Transverse colon (tissue), 4 donors: ENCODE data around the gene HP1BP3. TPM values are rescaled to one million over a fixed set of nuclear protein-coding genes. Genes with fewer than 3 reads are reported as not detected.

Experiments used
- DNase-seq: peaks from one replicate; pipeline ENCODE4 v3.0.0-alpha.2; 2019
- H3K27ac ChIP-seq, 4 donors: fragments of 200-600 bp; sonication (generic); 2 replicates each; pipeline ENCODE4 v1.5.1; 2016 to 2018; ENCODE audit warnings: inconsistent platforms in 4 of 4
- H3K27me3 ChIP-seq: fragments of 200-600 bp; sonication (generic); 2 replicates; pipeline ENCODE4 v1.5.1; 2017; ENCODE audit warnings: inconsistent platforms
- H3K36me3 ChIP-seq, 4 donors: fragments of 200-600 bp; sonication (generic); 2 replicates each; pipeline ENCODE4 v1.5.1; 2017 to 2019; ENCODE audit warnings: inconsistent platforms in 4 of 4
- H3K4me1 ChIP-seq, 4 donors: fragments of 200-600 bp; sonication (generic); 2 replicates each; pipeline ENCODE4 v1.5.1; 2017 to 2020; ENCODE audit warnings: inconsistent platforms in 4 of 4
- H3K4me3 ChIP-seq, 4 donors: fragments of 200-600 bp; sonication (generic); 1 replicate in 1 of 4; 2 replicates in 3 of 4; pipeline versions ENCODE4 v1.5.1 to v1.6.1; 2017 to 2019; ENCODE audit warnings: inconsistent platforms in 4 of 4
- H3K9me3 ChIP-seq, 2 donors: fragments of 200-600 bp; sonication (generic); 2 replicates each; pipeline ENCODE4 v1.5.1; 2017 to 2019; ENCODE audit warnings: inconsistent platforms in 2 of 2
- EP300 ChIP-seq: sonication (generic); formaldehyde crosslinking; IDR thresholded peaks from one replicate; pipeline ENCODE4 v1.6.1; 2017; ENCODE audit warnings: antibody characterized with exemption, low read depth
- POLR2A ChIP-seq: fragments of 450-650 bp; IDR thresholded peaks from one replicate; pipeline ENCODE4 v1.6.1; 2016; ENCODE audit warnings: antibody characterized with exemption, mild to moderate bottlenecking, moderate library complexity
- POLR2AphosphoS5 ChIP-seq, 3 donors: sonication (generic); formaldehyde crosslinking; IDR thresholded peaks; one replicate each; pipeline ENCODE4 v1.6.1; 2016; ENCODE audit warnings: antibody characterized with exemption in 3 of 3
- WGBS, 2 donors: methylation state at CpG; one replicate each; pipeline ENCODE4 v1.1.5; 2018; ENCODE audit warnings: low coverage in 1 of 2; 5-methylcytosine and 5-hydroxymethylcytosine counted together
- in situ Hi-C, 4 donors: fragments of 200-750 bp; cut with MboI; loops; one replicate each; pipeline versions ENCODE4 v1.15.0 to v1.15.1; 2017; ENCODE audit warnings: low sequenced_read_pairs in 3 of 4, low pct_ligation_motif_present in 1 of 4, low pct_unique_long_range_greater_than_20kb in 1 of 4
- intact Hi-C: fragments of 100-400 bp; cut with DNase I; formaldehyde crosslinking; loops from one replicate; pipeline ENCODE4 v1.15.1; 2023; ENCODE audit warnings: low total_unique reads
- total RNA-seq, 4 donors: library from RNA; depleted of rRNA; stranded (reverse); fragments of >200 nt; gene quantifications; one replicate each; pipeline ENCODE4 v1.1.0, GENCODE V29; 2016
- TF ChIP-seq, protein P1 (sequence below), 5 experiments: fragments of 200-600 bp in 3 of 5; fragments of 450-650 bp in 2 of 5; sonication (generic) in 3 of 5; IDR thresholded peaks; 1 replicate in 2 of 5; 2 replicates in 3 of 5; pipeline ENCODE4 v1.5.1; 2016 to 2017; ENCODE audit warnings: antibody characterized with exemption in 5 of 5, inconsistent platforms in 3 of 5, mild to moderate bottlenecking in 2 of 5, moderate library complexity in 1 of 5

Gene HP1BP3
- total RNA-seq, 4 donors from 2014 or later: 143 to 272 (median 197) TPM

DNA sequence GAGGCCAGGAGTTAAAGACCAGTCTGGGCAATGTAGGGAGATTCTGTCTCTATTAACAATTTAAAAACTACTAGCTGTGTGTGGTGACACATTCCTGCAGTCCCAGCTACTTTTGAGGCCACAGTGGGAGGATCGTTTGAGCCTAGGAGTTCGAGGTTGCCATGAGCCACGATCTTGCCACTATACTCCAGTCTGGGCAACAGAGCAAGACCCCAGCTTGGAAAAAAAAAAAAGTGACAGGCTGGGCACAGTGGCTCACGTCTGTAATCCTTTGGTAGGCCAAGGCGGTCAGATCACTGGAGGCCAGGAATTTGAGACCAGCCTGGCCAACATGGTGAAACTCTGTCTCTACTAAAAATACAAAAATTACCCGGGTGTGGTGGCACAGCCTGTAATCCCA lies 26.8 kb downstream of the HP1BP3 start:
- H3K27ac ChIP-seq: no peak overlapping the region
- no peak overlapping the region for H3K4me3 ChIP-seq
- no peak for DNase-seq
- intact Hi-C loops: no loop called here
- TF ChIP-seq POLR2A (no peak), POLR2AphosphoS5 (IDR thresholded peaks at IDR 0.05) (no peak), EP300 (no peak)
- TF ChIP-seq, protein P1, sequence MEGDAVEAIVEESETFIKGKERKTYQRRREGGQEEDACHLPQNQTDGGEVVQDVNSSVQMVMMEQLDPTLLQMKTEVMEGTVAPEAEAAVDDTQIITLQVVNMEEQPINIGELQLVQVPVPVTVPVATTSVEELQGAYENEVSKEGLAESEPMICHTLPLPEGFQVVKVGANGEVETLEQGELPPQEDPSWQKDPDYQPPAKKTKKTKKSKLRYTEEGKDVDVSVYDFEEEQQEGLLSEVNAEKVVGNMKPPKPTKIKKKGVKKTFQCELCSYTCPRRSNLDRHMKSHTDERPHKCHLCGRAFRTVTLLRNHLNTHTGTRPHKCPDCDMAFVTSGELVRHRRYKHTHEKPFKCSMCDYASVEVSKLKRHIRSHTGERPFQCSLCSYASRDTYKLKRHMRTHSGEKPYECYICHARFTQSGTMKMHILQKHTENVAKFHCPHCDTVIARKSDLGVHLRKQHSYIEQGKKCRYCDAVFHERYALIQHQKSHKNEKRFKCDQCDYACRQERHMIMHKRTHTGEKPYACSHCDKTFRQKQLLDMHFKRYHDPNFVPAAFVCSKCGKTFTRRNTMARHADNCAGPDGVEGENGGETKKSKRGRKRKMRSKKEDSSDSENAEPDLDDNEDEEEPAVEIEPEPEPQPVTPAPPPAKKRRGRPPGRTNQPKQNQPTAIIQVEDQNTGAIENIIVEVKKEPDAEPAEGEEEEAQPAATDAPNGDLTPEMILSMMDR (IDR thresholded peaks at IDR 0.05): no peak
- in situ Hi-C loops: no loop called here
- no peaks in the 10 kb centered on the region for H3K4me1 ChIP-seq
- 83 to 94% methylated on average over 1 to 6 of the region's 6 CpGs for WGBS, 2 donors
- no peaks in the 10 kb centered on the region for H3K27me3 ChIP-seq
- H3K36me3 ChIP-seq: peaks cover 0 to 92% (median 38%) of the 10 kb centered on the region in 4 donors
- no peaks in the 10 kb centered on the region for H3K9me3 ChIP-seq

GRCh38 chr1:20753589-20753988 lies 33.5 kb downstream of the HP1BP3 start:
- intact Hi-C loops: no loop called here
- H3K9me3 ChIP-seq: no peaks in the 10 kb centered on the region
- WGBS, 2 donors: 83 to 87% methylated on average over 2 to 3 of the region's 3 CpGs
- in situ Hi-C loops: no loop called here
- no peaks in the 10 kb centered on the region for H3K4me1 ChIP-seq
- H3K4me3 ChIP-seq: no peak overlapping the region
- no peak overlapping the region for H3K27ac ChIP-seq
- peaks cover 0 to 54% (median 23%) of the 10 kb centered on the region in 4 donors for H3K36me3 ChIP-seq
- DNase-seq: no peak
- no peaks in the 10 kb centered on the region for H3K27me3 ChIP-seq
- TF ChIP-seq POLR2AphosphoS5 (IDR thresholded peaks at IDR 0.05) (no peak), POLR2A (no peak), EP300 (no peak)
- TF ChIP-seq, protein P1 (IDR thresholded peaks at IDR 0.05): no peak

DNA sequence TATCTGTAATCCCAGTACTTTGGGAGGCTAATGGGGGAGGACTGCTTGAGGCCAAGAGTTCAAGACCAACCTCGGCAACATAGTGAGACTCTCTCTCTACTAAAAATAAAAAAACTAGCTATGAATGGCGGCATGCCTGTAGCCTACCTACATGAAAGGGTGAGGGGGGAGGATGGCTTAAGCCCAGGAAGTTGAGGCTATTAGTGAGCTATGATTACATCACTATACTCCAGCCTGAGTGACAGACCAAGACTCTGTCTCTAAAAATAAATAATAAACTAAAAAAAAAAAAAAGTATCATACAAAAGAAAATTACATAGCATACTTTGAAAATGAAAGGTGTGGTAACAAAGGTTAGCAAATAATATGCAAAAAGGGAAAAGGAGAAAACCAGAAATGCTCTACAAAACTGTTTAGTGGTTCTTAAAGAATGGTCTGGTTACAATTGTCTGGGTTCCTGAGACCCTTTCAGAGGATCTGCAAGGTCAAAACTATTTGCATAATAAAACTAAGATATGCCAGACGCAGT lies 35.6 kb downstream of the HP1BP3 start:
- H3K27ac ChIP-seq: no peak overlapping the region
- no peaks in the 10 kb centered on the region for H3K4me1 ChIP-seq
- 71 to 91% methylated on average over 1 to 3 of the region's 3 CpGs for WGBS, 2 donors
- TF ChIP-seq POLR2A: no peak
- TF ChIP-seq POLR2AphosphoS5 (IDR thresholded peaks at IDR 0.05): no peak
- TF ChIP-seq, protein P1 (IDR thresholded peaks at IDR 0.05): no peak
- TF ChIP-seq EP300: no peak
- no peak for DNase-seq
- no peaks in the 10 kb centered on the region for H3K27me3 ChIP-seq
- in situ Hi-C loops (no loop called here), intact Hi-C loops (no loop called here)
- H3K36me3 ChIP-seq: peaks cover 0 to 55% (median 26%) of the 10 kb centered on the region in 4 donors
- H3K4me3 ChIP-seq: no peak overlapping the region
- H3K9me3 ChIP-seq: no peaks in the 10 kb centered on the region

- TF ChIP-seq POLR2A: no peak
- TF ChIP-seq POLR2AphosphoS5 (IDR thresholded peaks at IDR 0.05): no peak
- TF ChIP-seq, protein P1 (IDR thresholded peaks at IDR 0.05): no peak
- no peak for TF ChIP-seq EP300
- intact Hi-C loops: no loop called here
- no peak overlapping the region for H3K27ac ChIP-seq
- H3K36me3 ChIP-seq: peaks cover 0 to 82% (median 37%) of the 10 kb centered on the region in 4 donors
- H3K4me1 ChIP-seq: no peaks in the 10 kb centered on the region
- in situ Hi-C loops: no loop called here
- H3K27me3 ChIP-seq: no peaks in the 10 kb centered on the region
- no peak overlapping the region for H3K4me3 ChIP-seq
- no peak for DNase-seq
- H3K9me3 ChIP-seq: no peaks in the 10 kb centered on the region
These were observed 44.4 kb downstream of the HP1BP3 start for GRCh38 chr1:20742671-20743070.
